Suprapubic skin (tissue), 4 donors: ENCODE data around the gene CLTC. TPM values are rescaled to one million over a fixed set of nuclear protein-coding genes. Genes with fewer than 3 reads are reported as not detected.

Experiments
- DNase-seq, 2 donors: peaks; one replicate each; pipeline ENCODE4 v3.0.0-alpha.2; 2019; ENCODE audit warnings: low spot score in 2 of 2
- H3K27ac ChIP-seq: fragments of 200-600 bp; sonication (generic); one replicate; pipeline ENCODE4 v1.5.1; 2019
- H3K27me3 ChIP-seq: fragments of 200-600 bp; sonication (generic); one replicate; pipeline ENCODE4 v1.5.1; 2019
- H3K36me3 ChIP-seq: fragments of 200-600 bp; sonication (generic); one replicate; pipeline ENCODE4 v1.5.1; 2019
- H3K4me1 ChIP-seq: fragments of 200-600 bp; sonication (generic); one replicate; pipeline ENCODE4 v1.5.1; 2019
- H3K4me3 ChIP-seq: fragments of 200-600 bp; sonication (generic); one replicate; pipeline ENCODE4 v1.5.1; 2019; ENCODE audit warnings: mild to moderate bottlenecking
- H3K9me3 ChIP-seq: fragments of 200-600 bp; sonication (generic); one replicate; pipeline ENCODE4 v1.5.1; 2019
- CTCF ChIP-seq, 2 donors: fragments of 200-600 bp in 1 of 2; fragments of 450-650 bp in 1 of 2; sonication (generic) in 1 of 2; IDR thresholded peaks; one replicate each; pipeline ENCODE4 v1.5.1; 2016 to 2019; ENCODE audit warnings: antibody characterized with exemption in 2 of 2, mild to moderate bottlenecking in 1 of 2, moderate library complexity in 1 of 2
- EP300 ChIP-seq: sonication (generic); formaldehyde crosslinking; IDR thresholded peaks from one replicate; pipeline ENCODE4 v1.6.1; 2017; ENCODE audit warnings: antibody characterized with exemption
- POLR2A ChIP-seq, 2 donors: fragments of 450-650 bp; IDR thresholded peaks; one replicate each; pipeline ENCODE4 v1.6.1; 2017; ENCODE audit warnings: antibody characterized with exemption in 2 of 2, mild to moderate bottlenecking in 2 of 2, moderate library complexity in 2 of 2
- POLR2AphosphoS5 ChIP-seq, 3 donors: sonication (generic); formaldehyde crosslinking; IDR thresholded peaks; one replicate each; pipeline ENCODE4 v1.6.1; 2017; ENCODE audit warnings: antibody characterized with exemption in 3 of 3
- WGBS: methylation state at CpG from one replicate; pipeline ENCODE4 v1.1.5; 2018; 5-methylcytosine and 5-hydroxymethylcytosine counted together
- total RNA-seq, 4 donors: library from RNA; depleted of rRNA; stranded (reverse); fragments of >200 nt; gene quantifications; one replicate each; pipeline ENCODE4 v1.1.0, GENCODE V29; 2016

The CLTC gene
- total RNA-seq, 4 donors from 2014 or later: 99.2 to 178 (median 152) TPM

GRCh38 chr17:59714255-59714654, 94.6 kb downstream of the CLTC start:
- TF ChIP-seq POLR2AphosphoS5 (IDR thresholded peaks at IDR 0.05): no peak
- no peak for TF ChIP-seq EP300
- TF ChIP-seq POLR2A (IDR thresholded peaks at IDR 0.05): no peak
- no peak for TF ChIP-seq CTCF (IDR thresholded peaks at IDR 0.05)
- WGBS: 94% methylated on average over 2 of the region's 2 CpGs
- Histone ChIP-seq H3K36me3 (no peaks in the 10 kb centered on the region), H3K9me3 (no peaks in the 10 kb centered on the region), H3K4me3 (no peak overlapping the region), H3K27me3 (no peaks in the 10 kb centered on the region), H3K27ac (no peak overlapping the region), H3K4me1 (peaks cover 7% of the 10 kb centered on the region)
- no peak for DNase-seq

GRCh38 chr17:59716427-59716826, 96.7 kb downstream of the CLTC start:
- WGBS: 87% methylated on average over 2 of the region's 2 CpGs
- Histone ChIP-seq H3K27ac (no peak overlapping the region), H3K4me3 (no peak overlapping the region), H3K27me3 (no peaks in the 10 kb centered on the region), H3K9me3 (no peaks in the 10 kb centered on the region), H3K4me1 (no peaks in the 10 kb centered on the region), H3K36me3 (no peaks in the 10 kb centered on the region)
- no peak for DNase-seq
- TF ChIP-seq CTCF (IDR thresholded peaks at IDR 0.05) (no peak), POLR2AphosphoS5 (IDR thresholded peaks at IDR 0.05) (no peak), EP300 (no peak), POLR2A (IDR thresholded peaks at IDR 0.05) (no peak)

GRCh38 chr17:59719526-59719925, 99.8 kb downstream of the CLTC start:
- no peaks in the 10 kb centered on the region for H3K9me3 ChIP-seq
- no peaks in the 10 kb centered on the region for H3K36me3 ChIP-seq
- H3K27ac ChIP-seq: no peak overlapping the region
- DNase-seq: no peak
- H3K4me3 ChIP-seq: no peak overlapping the region
- no peak for TF ChIP-seq POLR2AphosphoS5 (IDR thresholded peaks at IDR 0.05)
- H3K4me1 ChIP-seq: peaks cover 9% of the 10 kb centered on the region
- H3K27me3 ChIP-seq: no peaks in the 10 kb centered on the region

- no peak overlapping the region for H3K27ac ChIP-seq
- no peak overlapping the region for H3K4me3 ChIP-seq
- H3K27me3 ChIP-seq: no peaks in the 10 kb centered on the region
- TF ChIP-seq CTCF (IDR thresholded peaks at IDR 0.05) (no peak), EP300 (no peak), POLR2AphosphoS5 (IDR thresholded peaks at IDR 0.05) (no peak), POLR2A (IDR thresholded peaks at IDR 0.05) (no peak)
- H3K4me1 ChIP-seq: peaks cover 23% of the 10 kb centered on the region
- H3K36me3 ChIP-seq: no peaks in the 10 kb centered on the region
- no peak for DNase-seq
- WGBS: 99% methylated on average over 4 of the region's 4 CpGs
- H3K9me3 ChIP-seq: no peaks in the 10 kb centered on the region
These were observed 102.9 kb downstream of the CLTC start for GRCh38 chr17:59722623-59723022.

GRCh38 chr17:59723041-59723440, 103.3 kb downstream of the CLTC start:
- TF ChIP-seq POLR2A (IDR thresholded peaks at IDR 0.05) (no peak), POLR2AphosphoS5 (IDR thresholded peaks at IDR 0.05) (no peak)
- H3K4me1 ChIP-seq: peaks cover 23% of the 10 kb centered on the region
- H3K27me3 ChIP-seq: no peaks in the 10 kb centered on the region
- DNase-seq: no peak
- 72% methylated on average over 1 of the region's 1 CpG for WGBS
- H3K27ac ChIP-seq: no peak overlapping the region
- H3K4me3 ChIP-seq: no peak overlapping the region
- no peaks in the 10 kb centered on the region for H3K36me3 ChIP-seq
- H3K9me3 ChIP-seq: no peaks in the 10 kb centered on the region

GRCh38 chr17:59723607-59724006, 103.9 kb downstream of the CLTC start:
- Histone ChIP-seq H3K4me3 (no peak overlapping the region), H3K4me1 (peaks cover 23% of the 10 kb centered on the region), H3K27ac (no peak overlapping the region), H3K36me3 (no peaks in the 10 kb centered on the region), H3K27me3 (no peaks in the 10 kb centered on the region), H3K9me3 (no peaks in the 10 kb centered on the region)
- DNase-seq: no peak
- WGBS: 77% methylated on average over 1 of the region's 1 CpG
- TF ChIP-seq POLR2A (IDR thresholded peaks at IDR 0.05) (no peak), EP300 (no peak), POLR2AphosphoS5 (IDR thresholded peaks at IDR 0.05) (no peak), CTCF (IDR thresholded peaks at IDR 0.05) (no peak)
